IMR-90 (cell line): ENCODE measurements around the gene SLC33A1. TPM values are rescaled to one million over a fixed set of nuclear protein-coding genes. Genes with fewer than 3 reads are reported as not detected.

Experiments used
- ATAC-seq: fragments of 200-7000 bp; cut with Tn5 transposase; 2 replicates; pipeline ENCODE4 v1.9.1; 2020; ENCODE audit warnings: low read depth, mild to moderate bottlenecking, moderate library complexity
- BruUV-seq: library from RNA; stranded (reverse); fragments of 400-500 nt; replicated peaks from 2 replicates; lab custom pipeline; 2021; lab: Mats Ljungman, UMichigan
- CTCF ChIA-PET: fragments of 300-600 bp; formaldehyde crosslinking; extraction: SDS; loops from one replicate; lab custom pipeline; 2021; ENCODE audit warnings: antibody characterized with exemption; lab: Yijun Ruan, JAX
- POLR2A ChIA-PET: fragments of 300-600 bp; sonication (Branson Sonifier 250); formaldehyde crosslinking; loops from one replicate; lab custom pipeline; 2022; ENCODE audit warnings: antibody characterized with exemption; ENCODE audit not compliant: unreplicated experiment; lab: Charles Lee
- DNase-seq: peaks from one replicate; pipeline ENCODE4 v3.0.0; 2013
- H2AFZ ChIP-seq: replicated peaks from 2 replicates; pipeline ENCODE3; 2013; ENCODE audit warnings: low read length, mild to moderate bottlenecking; ENCODE audit not compliant: poor library complexity
- H2AK5ac ChIP-seq: 2 replicates; pipeline ENCODE4 v1.6.1; 2013; ENCODE audit warnings: low read depth, low read length, inconsistent platforms
- H2AK9ac ChIP-seq: replicated peaks from 2 replicates; pipeline ENCODE3; 2013; ENCODE audit warnings: mild to moderate bottlenecking, low read depth, low read length, moderate library complexity; ENCODE audit not compliant: poor library complexity
- H2BK120ac ChIP-seq: 2 replicates; pipeline ENCODE4 v1.6.1; 2013; ENCODE audit warnings: low read depth, low read length, inconsistent platforms
- H2BK15ac ChIP-seq: 3 replicates; pipeline ENCODE4 v1.6.1; 2013; ENCODE audit warnings: low read depth, low read length, inconsistent platforms
- H2BK20ac ChIP-seq: 2 replicates; pipeline ENCODE4 v1.6.1; 2013; ENCODE audit warnings: low read depth, mild to moderate bottlenecking, inconsistent platforms, low read length, moderate library complexity
- H2BK5ac ChIP-seq: 2 replicates; pipeline ENCODE4 v1.6.1; 2013; ENCODE audit warnings: mild to moderate bottlenecking, low read depth, low read length, inconsistent platforms; ENCODE audit not compliant: poor library complexity, severe bottlenecking
- H3K14ac ChIP-seq: replicated peaks from 2 replicates; pipeline ENCODE4 v1.6.1; 2013; ENCODE audit warnings: low read depth, low read length, inconsistent platforms
- H3K18ac ChIP-seq: 2 replicates; pipeline ENCODE4 v1.6.1; 2013; ENCODE audit warnings: low read depth, low read length, control low read depth
- H3K23ac ChIP-seq: 2 replicates; pipeline ENCODE4 v1.6.1; 2013; ENCODE audit warnings: low read depth, low read length, inconsistent platforms
- H3K27ac ChIP-seq: 2 replicates; pipeline ENCODE4 v1.5.1; 2013; ENCODE audit warnings: mild to moderate bottlenecking, control low read depth, low read length; ENCODE audit not compliant: insufficient read depth
- H3K27me3 ChIP-seq: 2 replicates; pipeline ENCODE4 v1.6.1; 2013; ENCODE audit warnings: low read length; ENCODE audit not compliant: control insufficient read depth, insufficient read depth
- H3K36me3 ChIP-seq: 2 replicates; pipeline ENCODE4 v1.6.1; 2013; ENCODE audit warnings: low read length, mixed read lengths; ENCODE audit not compliant: control insufficient read depth, insufficient read depth
- H3K4ac ChIP-seq: 2 replicates; pipeline ENCODE4 v1.6.1; 2013; ENCODE audit warnings: low read depth, low read length, inconsistent platforms
- H3K4me1 ChIP-seq: 2 replicates; pipeline ENCODE4 v1.6.1; 2013; ENCODE audit warnings: low read length, mixed read lengths; ENCODE audit not compliant: control insufficient read depth, insufficient read depth
- H3K4me2 ChIP-seq: 2 replicates; pipeline ENCODE4 v1.6.1; 2013; ENCODE audit warnings: low read depth, mild to moderate bottlenecking, control low read depth, low read length, moderate library complexity
- H3K4me3 ChIP-seq: 2 replicates; pipeline ENCODE4 v1.5.1; 2013; ENCODE audit warnings: low read depth, mild to moderate bottlenecking, control low read depth, low read length, moderate library complexity; ENCODE audit not compliant: insufficient read depth
- H3K56ac ChIP-seq: 2 replicates; pipeline ENCODE4 v1.6.1; 2013; ENCODE audit warnings: low read length, inconsistent platforms; ENCODE audit not compliant: insufficient read depth; ENCODE audit errors: extremely low read depth
- H3K79me1 ChIP-seq, 2 experiments: 2 replicates each; pipeline ENCODE4 v1.6.1; 2013; ENCODE audit warnings: low read length in 2 of 2, inconsistent platforms in 1 of 2, low read depth in 1 of 2
- H3K9ac ChIP-seq: 2 replicates; pipeline ENCODE4 v1.6.1; 2013; ENCODE audit warnings: low read depth, low read length, control low read depth
- H3K9me1 ChIP-seq: 2 replicates; pipeline ENCODE4 v1.6.1; 2013; ENCODE audit warnings: low read length, inconsistent platforms; ENCODE audit not compliant: insufficient read depth
- H3K9me3 ChIP-seq: 2 replicates; pipeline ENCODE4 v1.6.1; 2013; ENCODE audit warnings: low read length; ENCODE audit not compliant: control insufficient read depth, insufficient read depth
- H4K20me1 ChIP-seq: 2 replicates; pipeline ENCODE4 v1.6.1; 2013; ENCODE audit warnings: low read length, inconsistent platforms; ENCODE audit not compliant: insufficient read depth
- H4K5ac ChIP-seq: 2 replicates; pipeline ENCODE4 v1.6.1; 2013; ENCODE audit warnings: mild to moderate bottlenecking, low read depth, low read length, control low read depth
- H4K8ac ChIP-seq, 2 experiments: 2 replicates each; pipeline ENCODE4 v1.6.1; 2013; ENCODE audit warnings: low read depth in 2 of 2, low read length in 2 of 2, control low read depth in 1 of 2, inconsistent platforms in 1 of 2
- H4K91ac ChIP-seq: 2 replicates; pipeline ENCODE4 v1.6.1; 2013; ENCODE audit warnings: low read depth, low read length, inconsistent platforms; ENCODE audit not compliant: insufficient read depth
- BHLHE40 ChIP-seq: fragments of 150-350 bp; IDR thresholded peaks from 2 replicates; pipeline ENCODE4 v1.6.1; 2016; ENCODE audit warnings: mild to moderate bottlenecking, low read depth, low read length
- CEBPB ChIP-seq: IDR thresholded peaks from 2 replicates; pipeline ENCODE4 v1.6.1; 2012; ENCODE audit warnings: low read depth, low read length, improper control_type of control experiment
- CHD1 ChIP-seq: IDR thresholded peaks from 2 replicates; pipeline ENCODE4 v1.6.1; 2012; ENCODE audit warnings: low read depth, low read length, improper control_type of control experiment
- ELK1 ChIP-seq: fragments of 150-350 bp; IDR thresholded peaks from 2 replicates; pipeline ENCODE4 v1.6.1; 2016; ENCODE audit warnings: low read depth, mild to moderate bottlenecking, low read length, moderate library complexity, borderline replicate concordance
- MAFK ChIP-seq: IDR thresholded peaks from 2 replicates; pipeline ENCODE4 v1.6.1; 2012; ENCODE audit warnings: low read depth, low read length, improper control_type of control experiment
- MAZ ChIP-seq: IDR thresholded peaks from 2 replicates; pipeline ENCODE4 v1.6.1; 2012; ENCODE audit warnings: low read depth, mild to moderate bottlenecking, low read length, improper control_type of control experiment, moderate library complexity, borderline replicate concordance
- MXI1 ChIP-seq: IDR thresholded peaks from 2 replicates; pipeline ENCODE4 v1.6.1; 2012; ENCODE audit warnings: low read depth, mild to moderate bottlenecking, low read length, moderate library complexity, borderline replicate concordance
- POLR2A ChIP-seq: IDR thresholded peaks from 2 replicates; pipeline ENCODE4 v1.6.1; 2012; ENCODE audit warnings: mild to moderate bottlenecking, low read depth, low read length
- RFX5 ChIP-seq: IDR thresholded peaks from 2 replicates; pipeline ENCODE4 v1.8.0; 2012; ENCODE audit warnings: low read depth, mild to moderate bottlenecking, low read length, moderate library complexity
- SMC3 ChIP-seq: fragments of 150-350 bp; IDR thresholded peaks from 2 replicates; pipeline ENCODE4 v1.6.1; 2016; ENCODE audit warnings: low read depth, mild to moderate bottlenecking, antibody characterized with exemption, low read length, moderate library complexity
- USF2 ChIP-seq: fragments of 150-350 bp; IDR thresholded peaks from 2 replicates; pipeline ENCODE4 v1.6.1; 2017; ENCODE audit warnings: mild to moderate bottlenecking, antibody characterized with exemption, low read length, low read depth
- WGBS, 2 experiments: methylation state at CpG; one replicate each; pipeline versions ENCODE4 v1.1.5 to v1.1.7; 2013; ENCODE audit warnings: missing lambda C conversion rate in 2 of 2; ENCODE audit not compliant: insufficient read length in 1 of 2; ENCODE audit errors: extremely low coverage in 2 of 2; 5-methylcytosine and 5-hydroxymethylcytosine counted together
- dilution Hi-C: fragments of 300-500 bp; cut with HindIII; formaldehyde crosslinking; loops from one replicate; pipeline ENCODE4 v1.14.3; 2018; ENCODE audit warnings: low sequenced_read_pairs; ENCODE audit not compliant: unreplicated experiment
- in situ Hi-C: fragments of 300-500 bp; cut with MboI; formaldehyde crosslinking; loops from 3 replicates; pipeline ENCODE4 v1.14.3; 2019; ENCODE audit warnings: low sequenced_read_pairs, inconsistent platforms, mixed read lengths
- intact Hi-C: fragments of 100-400 bp; cut with micrococcal nuclease; formaldehyde crosslinking; loops from 2 replicates; pipeline ENCODE4 v1.10.0; 2022
- polyA plus RNA-seq, 3 experiments: library from polyadenylated mRNA; depleted of rRNA; stranded (reverse); fragments of >200 nt; gene quantifications; 2 replicates each; pipeline ENCODE4 v1.2.3, GENCODE V29; 2012; ENCODE audit warnings: low replicate concordance in 1 of 3
- total RNA-seq: library from RNA; depleted of rRNA; stranded (reverse); fragments of >200 nt; gene quantifications from 2 replicates; pipeline ENCODE4 v1.2.3, GENCODE V29; 2012
- TF ChIP-seq, protein P1 (sequence below): conservative IDR thresholded peaks from 2 replicates; pipeline ENCODE4 v1.5.1; 2012; ENCODE audit warnings: mild to moderate bottlenecking, low read depth, low read length, improper control_type of control experiment

SLC33A1 gene
- total and polyA plus RNA-seq, 2 of the 4 experiments (the other 2 are of a cell fraction): 12.9 to 32.4 TPM

GRCh38 chr3:155782390-155782953 is 71.8 kb downstream of the SLC33A1 start:
- no peak overlapping the region for H3K9ac ChIP-seq
- H3K4ac ChIP-seq: no peak overlapping the region
- no peak overlapping the region for H2BK120ac ChIP-seq
- DNase-seq: no peak
- no peak overlapping the region for H2BK5ac ChIP-seq
- H2BK15ac ChIP-seq: no peak overlapping the region
- H3K27me3 ChIP-seq: no peaks in the 10 kb centered on the region
- H3K36me3 ChIP-seq: no peaks in the 10 kb centered on the region
- no peak overlapping the region for H4K8ac ChIP-seq
- in situ Hi-C loops: no loop called here
- no peak overlapping the region for H4K5ac ChIP-seq
- H3K9me3 ChIP-seq: 0 out of 2 replicates have a peak, but pooled peaks cover 2% of the 10 kb centered on the region
- no peak overlapping the region for H3K27ac ChIP-seq
- intact Hi-C loops: no loop called here
- no peak overlapping the region for H3K56ac ChIP-seq
- no peak overlapping the region for H3K4me2 ChIP-seq
- no peaks in the 10 kb centered on the region for H4K20me1 ChIP-seq
- dilution Hi-C loops: no loop called here
- H2AK9ac ChIP-seq: no peak overlapping the region
- no peak overlapping the region for H3K14ac ChIP-seq
- no peaks in the 10 kb centered on the region for H3K9me1 ChIP-seq
- WGBS, 2 experiments: no CpG with 5 or more reads among the region's 1 CpG
- TF ChIP-seq BHLHE40: no peak
- no peak for TF ChIP-seq USF2
- TF ChIP-seq MAFK: no peak
- no peak for TF ChIP-seq ELK1
- no peak for TF ChIP-seq RFX5
- TF ChIP-seq, protein P1, sequence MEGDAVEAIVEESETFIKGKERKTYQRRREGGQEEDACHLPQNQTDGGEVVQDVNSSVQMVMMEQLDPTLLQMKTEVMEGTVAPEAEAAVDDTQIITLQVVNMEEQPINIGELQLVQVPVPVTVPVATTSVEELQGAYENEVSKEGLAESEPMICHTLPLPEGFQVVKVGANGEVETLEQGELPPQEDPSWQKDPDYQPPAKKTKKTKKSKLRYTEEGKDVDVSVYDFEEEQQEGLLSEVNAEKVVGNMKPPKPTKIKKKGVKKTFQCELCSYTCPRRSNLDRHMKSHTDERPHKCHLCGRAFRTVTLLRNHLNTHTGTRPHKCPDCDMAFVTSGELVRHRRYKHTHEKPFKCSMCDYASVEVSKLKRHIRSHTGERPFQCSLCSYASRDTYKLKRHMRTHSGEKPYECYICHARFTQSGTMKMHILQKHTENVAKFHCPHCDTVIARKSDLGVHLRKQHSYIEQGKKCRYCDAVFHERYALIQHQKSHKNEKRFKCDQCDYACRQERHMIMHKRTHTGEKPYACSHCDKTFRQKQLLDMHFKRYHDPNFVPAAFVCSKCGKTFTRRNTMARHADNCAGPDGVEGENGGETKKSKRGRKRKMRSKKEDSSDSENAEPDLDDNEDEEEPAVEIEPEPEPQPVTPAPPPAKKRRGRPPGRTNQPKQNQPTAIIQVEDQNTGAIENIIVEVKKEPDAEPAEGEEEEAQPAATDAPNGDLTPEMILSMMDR: no peak
- TF ChIP-seq MAZ: no peak
- TF ChIP-seq MXI1: no peak
- TF ChIP-seq CHD1: no peak
- TF ChIP-seq CEBPB: no peak
- TF ChIP-seq SMC3: no peak
- no peak for TF ChIP-seq POLR2A
- CTCF ChIA-PET: interaction anchor here (0.5 kb wide), 1 partner anchor 39 kb away, joined by 3 read pairs; no protein-coding TSS in a partner anchor
- H3K79me1 ChIP-seq: no peaks in the 10 kb centered on the region
- no peak overlapping the region for H2AFZ ChIP-seq
- ATAC-seq: no peak
- POLR2A ChIA-PET: no interaction called here
- H3K4me1 ChIP-seq: peaks cover 2% of the 10 kb centered on the region; the same call in 1 of the 2 replicates
- H2BK20ac ChIP-seq: no peak overlapping the region
- no peak overlapping the region for H2AK5ac ChIP-seq
- H4K91ac ChIP-seq: no peak overlapping the region
- BruUV-seq: no TSS peak
- H3K18ac ChIP-seq: no peak overlapping the region
- H3K23ac ChIP-seq: no peak overlapping the region
- H3K4me3 ChIP-seq: no peak overlapping the region
